ENCODE data around the gene UAP1L1.

UAP1L1 gene

GRCh38 chr9:137103206-137103999, 26.1 kb downstream of the UAP1L1 start:
- DNase-seq: no peak

GRCh38 chr9:137105814-137106661, 28.7 kb downstream of the UAP1L1 start:
- DNase-seq: no peak

- no peak for DNase-seq
These were observed 29.4 kb downstream of the UAP1L1 start for GRCh38 chr9:137106662-137107250.

GRCh38 chr9:137107312-137107921, 30.1 kb downstream of the UAP1L1 start:
- no peak for DNase-seq

- no peak for DNase-seq
These were observed 30.7 kb downstream of the UAP1L1 start for GRCh38 chr9:137107982-137108381.

- DNase-seq: no peak
These were observed 31.4 kb downstream of the UAP1L1 start for GRCh38 chr9:137108608-137109249.

- DNase-seq: no peak
These were observed 32.2 kb downstream of the UAP1L1 start for GRCh38 chr9:137109250-137110146.

- DNase-seq: no peak
These were observed 33.0 kb downstream of the UAP1L1 start for GRCh38 chr9:137110147-137110910.

- no peak for DNase-seq
These were observed 33.8 kb downstream of the UAP1L1 start for GRCh38 chr9:137110911-137111787.

- DNase-seq: no peak
These were observed 34.7 kb downstream of the UAP1L1 start for GRCh38 chr9:137111788-137112563.

GRCh38 chr9:137112564-137113384, 35.5 kb downstream of the UAP1L1 start:
- no peak for DNase-seq

GRCh38 chr9:137113385-137114159, 36.3 kb downstream of the UAP1L1 start:
- DNase-seq: no peak

- DNase-seq: no peak
These were observed 36.9 kb downstream of the UAP1L1 start for GRCh38 chr9:137114220-137114612.

- peak; percentile 50 for DNase-seq
These were observed 37.5 kb downstream of the UAP1L1 start, which contains the start of gene DPP7 for GRCh38 chr9:137114613-137115393. TSS of gene DPP7 (minus strand) at chr9:137114733. CDS start at chr9:137114713, 20 bp downstream.

- no peak for DNase-seq
These were observed 38.2 kb downstream of the UAP1L1 start for GRCh38 chr9:137115394-137116026.

GRCh38 chr9:137116027-137116507, 38.8 kb downstream of the UAP1L1 start:
- DNase-seq: no peak

Measured in NCI-H1105 treated with DMSO at 0.1 percent for 48 hours (cell line).